Colon (tissue), 2 donors: ENCODE results near the gene TPSB2.
"Not testable (repeated sequence)": the region's sequence is repeated elsewhere in the genome, so short reads cannot be mapped to it uniquely, and the experiment has no call there.

Source experiments
- FAIRE-seq: peaks from 2 replicates; lab custom pipeline; 2012; peaks lifted over from hg19 to GRCh38; lab: Jason Lieb, UNC
- donor health status: control.
- donor health status: control.

The TPSB2 gene

DNA sequence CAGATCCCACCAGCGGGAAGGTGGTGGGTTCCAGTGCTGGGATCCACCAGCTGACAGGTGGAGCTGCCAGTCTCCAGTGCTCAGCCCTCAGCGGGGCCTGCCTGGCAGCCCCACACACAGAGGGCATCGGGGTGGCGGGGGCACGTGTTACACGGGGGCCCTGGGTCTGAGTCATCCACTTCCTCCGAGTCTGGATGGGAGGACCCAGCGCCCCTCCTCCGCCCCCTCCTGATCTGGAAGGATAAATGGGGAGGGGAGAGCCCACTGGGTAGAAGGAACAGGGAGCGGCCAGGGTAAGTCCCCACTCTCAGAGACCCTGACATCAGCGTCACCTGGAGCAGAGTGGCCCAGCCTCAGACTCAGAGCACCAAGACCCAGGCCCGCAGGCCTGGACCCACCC, 10.5 kb upstream of the TPSB2 start, which contains the start of gene TPSAB1:
TSS of gene TPSAB1 (plus strand) at position 270 of the 400 bp plus-strand sequence. CDS start 234 bp downstream, outside the sequence.
- not testable (repeated sequence) for FAIRE-seq

DNA sequence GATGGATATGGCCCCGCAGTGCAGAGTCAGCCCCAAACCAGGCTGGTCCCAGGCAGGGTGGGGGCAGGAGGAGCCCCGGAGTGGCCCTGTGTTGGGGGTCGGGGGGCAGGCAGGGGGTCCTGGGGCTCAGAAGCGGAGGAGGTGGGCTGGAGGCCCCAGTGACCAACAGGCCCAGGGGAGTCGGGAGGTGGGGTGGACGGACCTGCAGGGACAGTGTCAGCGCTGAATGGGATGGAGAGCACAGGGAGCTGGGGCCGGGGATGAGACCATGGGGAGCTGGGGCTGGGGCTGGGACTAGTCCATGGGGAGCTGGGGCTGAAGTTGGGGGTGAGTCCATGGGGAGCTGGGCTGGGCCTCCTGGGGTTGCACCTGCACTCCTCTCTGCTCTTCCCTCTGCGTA, 9.6 kb upstream of the TPSB2 start:
- FAIRE-seq, result not testable (repeated sequence)

- not testable (repeated sequence) for FAIRE-seq
These were observed 8.9 kb upstream of the TPSB2 start for GRCh38 chr16:1238909-1239308.

GRCh38 chr16:1237990-1238389, 8.0 kb upstream of the TPSB2 start:
- no peak for FAIRE-seq

- not testable (repeated sequence) for FAIRE-seq
These were observed 6.7 kb upstream of the TPSB2 start for GRCh38 chr16:1236659-1237058.

DNA sequence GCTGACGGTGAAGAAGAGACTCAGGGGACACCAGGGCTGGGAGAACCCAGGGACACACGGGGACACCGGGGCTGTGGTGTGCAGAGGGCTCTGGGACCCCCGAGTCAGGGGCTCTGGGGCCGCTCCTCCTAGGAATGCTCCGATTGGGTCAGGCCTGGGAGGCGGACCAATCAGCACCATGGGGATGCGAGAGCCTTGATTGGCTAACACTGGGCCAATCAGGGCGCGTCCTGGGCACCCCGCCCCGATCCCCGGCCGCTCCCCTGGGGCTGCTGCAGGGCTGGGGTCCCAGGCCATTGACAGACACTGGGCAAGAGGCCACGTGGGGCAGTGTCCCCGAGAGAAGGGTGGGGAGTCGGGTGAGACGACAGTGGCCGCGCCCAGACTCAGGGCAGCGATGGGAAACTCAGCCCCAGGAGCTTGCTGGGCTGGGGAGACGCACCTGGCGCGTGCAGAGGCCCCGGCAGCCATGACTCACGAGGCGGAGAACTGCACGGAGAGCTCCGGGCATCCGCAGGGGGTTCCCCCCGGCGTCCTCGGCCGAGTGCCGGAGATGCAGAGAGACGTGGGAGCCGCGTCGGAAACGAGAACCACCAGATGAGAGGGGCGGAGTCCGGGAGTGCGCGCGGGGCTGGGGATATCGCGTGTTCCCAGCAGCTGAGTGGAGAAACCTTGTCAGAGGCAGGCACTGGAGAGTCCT, 2.2 kb upstream of the TPSB2 start:
- not testable (repeated sequence) for FAIRE-seq

- FAIRE-seq, result not testable (repeated sequence)
These were observed 1.3 kb upstream of the TPSB2 start for GRCh38 chr16:1231301-1231700.

DNA sequence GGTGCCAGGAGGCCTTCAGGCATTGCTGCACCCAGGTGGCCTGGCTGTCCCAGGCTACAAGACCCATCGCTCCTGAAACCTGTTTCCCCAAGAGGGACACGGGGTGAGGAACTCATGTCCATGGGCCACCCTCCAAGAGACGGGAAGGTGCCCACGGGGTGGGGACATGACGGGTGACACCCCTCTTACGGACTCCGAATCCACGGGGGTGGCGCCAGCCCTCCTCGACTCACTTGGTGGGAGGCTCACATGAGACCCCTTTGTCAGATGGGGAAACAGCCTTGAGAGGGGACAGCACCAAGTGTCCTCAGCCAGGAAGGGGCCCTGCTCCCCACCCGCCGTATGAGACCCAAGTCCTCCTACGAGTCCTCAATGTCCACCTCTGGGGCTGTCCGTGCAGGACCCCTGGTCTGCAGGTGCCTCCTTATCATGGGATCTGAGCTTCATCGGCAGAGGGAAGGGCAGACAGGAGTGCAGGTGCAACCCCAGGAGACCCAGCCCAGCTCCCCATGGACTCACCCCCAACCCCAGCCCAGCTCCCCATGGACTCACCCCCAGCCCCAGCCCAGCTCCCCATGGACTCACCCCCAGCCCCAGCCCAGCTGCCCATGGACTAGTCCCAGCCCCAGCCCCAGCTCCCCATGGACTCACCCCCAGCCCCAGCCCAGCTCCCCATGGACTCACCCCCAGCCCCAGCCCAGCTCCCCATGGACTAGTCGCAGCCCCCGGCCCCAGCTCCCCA, 658 bp upstream of the TPSB2 start:
- not testable (repeated sequence) for FAIRE-seq

GRCh38 chr16:1229476-1229875, 508 bp downstream of the TPSB2 start:
- FAIRE-seq, result not testable (repeated sequence)

DNA sequence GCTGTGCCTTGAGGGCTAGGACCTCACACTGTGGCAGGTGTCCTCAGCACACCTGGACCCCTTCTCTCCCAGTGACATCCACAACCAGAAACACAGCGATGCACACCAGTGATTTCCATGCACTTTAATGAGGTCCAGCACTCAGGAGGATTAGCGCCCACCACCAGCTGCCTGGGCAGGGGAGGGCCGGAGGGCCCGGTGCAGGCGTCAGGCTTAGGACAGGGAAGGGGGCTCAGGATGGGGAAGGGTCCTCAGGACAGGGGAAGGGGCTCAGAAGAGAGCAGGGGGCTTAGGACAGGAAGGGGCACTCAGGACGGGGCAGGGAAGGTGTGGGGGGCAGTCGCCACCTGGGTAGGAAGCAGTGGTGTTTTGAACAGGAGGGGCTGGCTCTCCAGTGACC, 1.8 kb downstream of the TPSB2 start:
- not testable (repeated sequence) for FAIRE-seq

DNA sequence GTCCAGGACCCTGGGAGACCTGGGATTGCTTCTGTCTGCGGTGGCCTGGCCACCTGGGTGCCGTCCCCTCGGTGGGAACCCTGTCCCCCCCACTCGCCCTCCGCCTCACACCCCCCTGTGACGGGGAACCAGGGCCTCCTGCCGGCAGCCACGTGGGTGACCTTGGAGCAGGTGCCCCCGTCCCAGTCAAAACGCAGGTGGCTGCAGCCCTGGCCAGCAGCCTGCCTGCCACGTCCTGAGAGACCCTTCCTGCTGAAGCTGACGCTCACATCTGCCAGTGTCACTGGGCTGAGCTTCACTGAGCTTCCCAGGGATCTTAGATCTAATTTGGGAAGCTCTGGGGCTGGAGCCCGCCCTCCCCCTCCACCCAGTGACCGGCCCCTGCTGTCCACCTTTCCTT, 3.3 kb downstream of the TPSB2 start:
- FAIRE-seq, result not testable (repeated sequence)

DNA sequence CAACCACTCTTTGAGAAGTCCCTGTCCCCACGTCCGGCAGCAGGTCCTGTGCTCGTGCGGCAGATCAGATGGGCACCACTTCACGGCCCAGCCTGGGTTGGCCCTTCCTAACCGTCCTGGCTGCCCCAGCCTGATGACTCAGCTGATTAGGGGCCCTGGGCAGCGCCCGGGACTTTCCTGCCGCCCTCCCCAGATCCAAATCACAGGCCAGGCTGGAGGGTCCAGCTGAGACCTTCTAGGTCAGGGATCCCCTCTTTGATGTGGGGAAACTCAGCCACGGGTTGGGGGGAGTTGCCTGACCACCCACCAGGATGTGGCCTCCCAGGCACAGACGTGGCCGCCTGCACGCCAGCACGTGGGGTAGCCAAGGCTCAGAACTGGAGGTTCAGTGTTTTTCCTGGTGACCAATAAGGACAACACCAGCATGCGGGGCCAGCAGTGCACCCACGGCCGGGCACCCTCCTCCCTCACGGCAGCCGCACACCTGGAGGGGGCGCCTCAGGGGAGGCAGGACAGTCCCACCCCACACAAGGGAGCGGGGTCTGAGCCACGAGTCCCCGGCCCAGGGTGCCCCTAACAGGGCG, 4.2 kb downstream of the TPSB2 start:
- FAIRE-seq, result not testable (repeated sequence)

GRCh38 chr16:1225051-1225451, 4.9 kb downstream of the TPSB2 start, which contains the start of gene TPSG1:
Gene TPSG1 (minus strand): TSS chr16:1225268. CDS start chr16:1225252, 16 bp downstream.
- FAIRE-seq, result no peak

GRCh38 chr16:1224558-1224957, 5.4 kb downstream of the TPSB2 start:
- FAIRE-seq, result no peak

DNA sequence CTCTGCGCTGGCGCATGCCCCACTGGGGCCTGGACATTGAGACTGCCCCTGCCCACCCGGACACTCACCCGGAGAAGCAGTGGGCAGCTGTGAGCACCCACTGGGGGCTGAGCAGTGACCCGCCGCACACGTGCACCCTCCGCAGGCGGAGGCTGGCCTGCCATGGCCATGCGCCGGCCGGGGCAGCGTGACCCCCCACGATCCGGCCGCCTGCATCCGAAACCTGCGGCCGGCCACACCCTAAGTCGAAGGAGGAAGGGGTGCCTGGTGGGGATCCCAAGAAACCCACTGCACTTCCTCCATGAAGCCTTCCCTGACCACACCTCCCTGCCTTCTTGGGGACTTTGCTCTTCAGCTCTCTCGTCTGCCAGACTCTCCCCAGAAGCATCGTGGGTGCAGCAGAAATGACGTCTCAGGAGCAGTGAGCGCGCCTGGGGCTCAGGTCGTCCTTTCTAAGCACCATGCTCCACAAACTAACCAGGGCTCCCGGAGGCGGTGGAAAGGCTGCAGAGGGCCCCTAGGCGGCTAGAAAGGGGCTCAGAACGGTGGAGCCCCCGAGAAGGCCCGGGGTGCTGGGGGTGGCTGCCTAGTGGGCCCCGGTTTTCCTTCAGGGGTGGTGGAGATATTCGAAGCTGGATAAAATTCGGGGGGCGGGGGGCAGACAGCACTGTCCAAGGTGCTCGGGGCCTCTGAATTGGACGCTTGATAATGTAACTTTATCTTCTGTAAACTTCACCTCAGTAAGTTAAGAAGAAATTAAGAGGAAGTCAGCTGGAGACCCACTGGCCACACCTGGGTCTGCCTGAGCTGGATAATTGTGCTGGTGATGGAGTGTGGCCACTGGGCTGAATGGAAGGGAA, 6.4 kb downstream of the TPSB2 start:
- no peak for FAIRE-seq

- FAIRE-seq, result no peak
These were observed 7.2 kb downstream of the TPSB2 start for GRCh38 chr16:1222553-1223354.

GRCh38 chr16:1221628-1222552, 8.1 kb downstream of the TPSB2 start:
- FAIRE-seq, result no peak

- FAIRE-seq, result no peak
These were observed 8.9 kb downstream of the TPSB2 start for GRCh38 chr16:1220841-1221627.

DNA sequence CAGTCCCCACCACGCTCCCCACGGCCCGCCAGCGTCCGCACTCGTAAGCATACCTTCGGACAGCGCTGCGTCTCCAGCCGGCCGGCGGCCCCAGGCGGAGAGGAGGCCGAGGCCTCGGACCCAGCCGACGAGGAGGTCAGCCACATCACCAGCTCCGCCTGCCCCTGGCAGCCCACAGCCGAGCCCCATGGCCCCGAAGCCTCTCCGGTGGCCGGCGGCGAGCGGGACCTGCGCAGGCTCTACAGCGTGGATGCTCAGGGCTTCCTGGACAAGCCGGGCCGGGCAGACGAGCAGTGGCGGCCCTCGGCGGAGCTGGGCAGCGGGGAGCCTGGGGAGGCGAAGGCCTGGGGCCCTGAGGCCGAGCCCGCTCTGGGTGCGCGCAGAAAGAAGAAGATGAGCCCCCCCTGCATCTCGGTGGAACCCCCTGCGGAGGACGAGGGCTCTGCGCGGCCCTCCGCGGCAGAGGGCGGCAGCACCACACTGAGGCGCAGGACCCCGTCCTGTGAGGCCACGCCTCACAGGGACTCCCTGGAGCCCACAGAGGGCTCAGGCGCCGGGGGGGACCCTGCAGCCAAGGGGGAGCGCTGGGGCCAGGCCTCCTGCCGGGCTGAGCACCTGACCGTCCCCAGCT, 9.8 kb downstream of the TPSB2 start:
- FAIRE-seq, result no peak
